Measurements from ENCODE around the gene BARHL1.
A peak's percentile ranks its signal among the peaks of the same experiment; 100 is the strongest.

Gene BARHL1

DNA sequence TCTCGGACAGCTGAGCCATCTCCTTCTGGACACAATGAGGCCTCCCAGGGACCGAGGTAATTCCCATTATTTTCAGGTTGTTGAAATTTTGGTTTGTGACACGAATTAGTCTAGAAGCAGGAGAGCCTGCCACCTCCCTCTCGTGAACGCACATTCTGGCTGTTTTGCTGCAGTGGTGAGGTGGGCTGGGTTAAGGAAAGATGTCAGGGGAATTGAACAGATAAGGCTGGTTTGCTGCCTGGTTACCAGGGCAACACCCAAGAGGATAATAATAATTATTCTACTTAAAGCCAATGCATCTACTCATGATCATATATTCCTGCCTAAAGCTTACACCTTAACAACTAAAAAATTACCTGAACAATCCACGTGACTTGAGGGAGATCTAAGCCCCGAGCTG is 49.3 kb downstream of the BARHL1 start:
- Histone ChIP-seq H3K4me2 (ENCODE audit: low read length) (no peak overlapping the region), H3K56ac (ENCODE audit: low read length) (no peak overlapping the region), H3K9ac (ENCODE audit: low read length) (no peak overlapping the region), H2AK5ac (ENCODE audit: low read length) (no peak overlapping the region), H3K4ac (ENCODE audit: low read depth, low read length) (no peak overlapping the region), H2BK5ac (ENCODE audit: low read length) (no peak overlapping the region), H3K4me3 (ENCODE audit: low read length) (no peak overlapping the region), H3K36me3 (ENCODE audit: control insufficient read depth, insufficient read depth, low read length) (peaks cover 2% of the 10 kb centered on the region), H3K79me1 (ENCODE audit: low read length) (no peaks in the 10 kb centered on the region), H3K18ac (ENCODE audit: low read length) (no peak overlapping the region), H4K5ac (ENCODE audit: low read length) (no peak overlapping the region), H3K4me1 (ENCODE audit: control insufficient read depth, low read depth, low read length) (no peaks in the 10 kb centered on the region), H3K27ac (ENCODE audit: low read depth, low read length) (no peak overlapping the region), H2BK15ac (replicated peaks; ENCODE audit: low read depth) (no peak overlapping the region), H3K23ac (ENCODE audit: low read length) (no peak overlapping the region), H3K27me3 (ENCODE audit: insufficient read depth, low read length, poor library complexity) (no peaks in the 10 kb centered on the region), H3K79me2 (ENCODE audit: control insufficient read depth, insufficient read depth, low read length) (no peaks in the 10 kb centered on the region), H2BK120ac (ENCODE audit: low read depth, low read length) (no peak overlapping the region), H4K8ac (ENCODE audit: low read depth, low read length) (no peak overlapping the region)
- no CpG with 5 or more reads among the region's 7 CpGs for WGBS (ENCODE audit: extremely low coverage, insufficient coverage, low lambda C conversion rate)
- DNase-seq: no peak

DNA sequence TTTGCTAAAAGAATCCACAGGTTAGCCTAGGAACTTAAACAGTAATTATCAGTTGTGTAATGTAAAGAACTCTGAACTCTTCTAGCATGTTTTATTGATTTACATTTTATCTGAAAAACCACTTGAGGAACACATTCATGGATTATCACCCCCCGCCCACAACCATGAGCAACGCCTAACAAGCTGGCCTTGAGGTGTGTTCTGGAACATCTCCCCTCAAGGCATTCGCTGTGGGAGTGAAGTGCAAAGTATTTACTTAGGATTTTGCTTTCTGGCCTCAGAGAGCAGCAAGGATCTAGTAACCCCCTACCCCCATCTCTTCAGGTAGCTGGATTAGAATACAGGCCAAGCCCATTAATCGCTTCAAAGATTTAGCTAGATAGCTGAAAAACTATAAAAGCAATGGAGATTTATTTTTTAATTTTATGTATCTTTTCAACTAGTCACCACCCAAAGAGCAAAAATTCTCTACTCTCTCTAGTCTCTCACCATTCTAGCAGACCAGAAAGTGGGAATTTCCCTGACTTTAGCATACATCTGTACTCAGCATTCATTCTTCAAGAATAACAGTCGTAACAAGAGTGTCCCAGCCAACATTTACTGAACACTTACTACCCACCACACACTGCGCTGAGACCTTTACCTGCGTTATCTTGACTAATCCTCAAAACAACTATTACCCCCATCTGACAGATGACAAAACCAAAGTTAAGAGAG is 50.2 kb downstream of the BARHL1 start:
- no peak overlapping the region for H2BK15ac ChIP-seq (replicated peaks; ENCODE audit: low read depth)
- no peaks in the 10 kb centered on the region for H3K79me1 ChIP-seq (ENCODE audit: low read length)
- H3K9ac ChIP-seq (ENCODE audit: low read length): no peak overlapping the region
- WGBS (ENCODE audit: extremely low coverage, insufficient coverage, low lambda C conversion rate): no CpG with 5 or more reads among the region's 7 CpGs
- H3K4me3 ChIP-seq (ENCODE audit: low read length): no peak overlapping the region
- H2BK120ac ChIP-seq (ENCODE audit: low read depth, low read length): no peak overlapping the region
- H3K79me2 ChIP-seq (ENCODE audit: control insufficient read depth, insufficient read depth, low read length): no peaks in the 10 kb centered on the region
- H3K27ac ChIP-seq (ENCODE audit: low read depth, low read length): no peak overlapping the region
- no peak overlapping the region for H3K56ac ChIP-seq (ENCODE audit: low read length)
- no peaks in the 10 kb centered on the region for H3K4me1 ChIP-seq (ENCODE audit: control insufficient read depth, low read depth, low read length)
- no peak overlapping the region for H3K4me2 ChIP-seq (ENCODE audit: low read length)
- H3K27me3 ChIP-seq (ENCODE audit: insufficient read depth, low read length, poor library complexity): no peaks in the 10 kb centered on the region
- H2BK5ac ChIP-seq (ENCODE audit: low read length): no peak overlapping the region
- H3K36me3 ChIP-seq (ENCODE audit: control insufficient read depth, insufficient read depth, low read length): no peaks in the 10 kb centered on the region
- H3K4ac ChIP-seq (ENCODE audit: low read depth, low read length): no peak overlapping the region
- H4K8ac ChIP-seq (ENCODE audit: low read depth, low read length): no peak overlapping the region
- no peak overlapping the region for H3K18ac ChIP-seq (ENCODE audit: low read length)
- no peak overlapping the region for H3K23ac ChIP-seq (ENCODE audit: low read length)
- no peak overlapping the region for H2AK5ac ChIP-seq (ENCODE audit: low read length)
- H4K5ac ChIP-seq (ENCODE audit: low read length): no peak overlapping the region
- DNase-seq: peak; percentile 45

DNA sequence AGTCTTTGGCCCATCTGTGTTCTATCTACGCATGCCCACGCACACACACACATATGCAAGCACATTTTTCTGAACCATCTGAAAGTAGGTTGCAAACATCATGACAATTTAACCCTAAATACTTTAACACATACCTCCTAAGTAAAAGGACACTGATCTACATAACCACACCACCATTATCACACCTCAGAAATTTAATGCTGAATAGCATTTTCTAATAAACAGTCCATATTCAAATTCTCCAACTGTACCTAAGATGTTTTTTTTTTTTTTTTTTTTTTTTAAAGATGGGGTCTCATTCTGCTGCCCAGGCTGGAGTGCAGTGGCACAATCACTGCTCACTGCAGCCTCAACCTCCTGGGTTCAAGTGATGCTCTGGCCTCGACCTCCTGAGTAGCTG is 51.9 kb downstream of the BARHL1 start:
- Histone ChIP-seq H2BK5ac (ENCODE audit: low read length) (no peak overlapping the region), H3K9ac (ENCODE audit: low read length) (no peak overlapping the region), H3K4me1 (ENCODE audit: control insufficient read depth, low read depth, low read length) (no peaks in the 10 kb centered on the region), H3K36me3 (ENCODE audit: control insufficient read depth, insufficient read depth, low read length) (no peaks in the 10 kb centered on the region), H3K18ac (ENCODE audit: low read length) (no peak overlapping the region), H4K8ac (ENCODE audit: low read depth, low read length) (no peak overlapping the region), H3K56ac (ENCODE audit: low read length) (no peak overlapping the region), H3K79me1 (ENCODE audit: low read length) (no peaks in the 10 kb centered on the region), H4K5ac (ENCODE audit: low read length) (no peak overlapping the region), H3K23ac (ENCODE audit: low read length) (no peak overlapping the region), H2AK5ac (ENCODE audit: low read length) (no peak overlapping the region), H3K4me3 (ENCODE audit: low read length) (no peak overlapping the region), H3K27ac (ENCODE audit: low read depth, low read length) (no peak overlapping the region), H2BK15ac (replicated peaks; ENCODE audit: low read depth) (no peak overlapping the region), H3K79me2 (ENCODE audit: control insufficient read depth, insufficient read depth, low read length) (no peaks in the 10 kb centered on the region), H2BK120ac (ENCODE audit: low read depth, low read length) (no peak overlapping the region), H3K4ac (ENCODE audit: low read depth, low read length) (no peak overlapping the region), H3K4me2 (ENCODE audit: low read length) (no peak overlapping the region), H3K27me3 (ENCODE audit: insufficient read depth, low read length, poor library complexity) (no peaks in the 10 kb centered on the region)
- DNase-seq: no peak
- WGBS (ENCODE audit: extremely low coverage, insufficient coverage, low lambda C conversion rate): no CpG with 5 or more reads among the region's 3 CpGs

DNA sequence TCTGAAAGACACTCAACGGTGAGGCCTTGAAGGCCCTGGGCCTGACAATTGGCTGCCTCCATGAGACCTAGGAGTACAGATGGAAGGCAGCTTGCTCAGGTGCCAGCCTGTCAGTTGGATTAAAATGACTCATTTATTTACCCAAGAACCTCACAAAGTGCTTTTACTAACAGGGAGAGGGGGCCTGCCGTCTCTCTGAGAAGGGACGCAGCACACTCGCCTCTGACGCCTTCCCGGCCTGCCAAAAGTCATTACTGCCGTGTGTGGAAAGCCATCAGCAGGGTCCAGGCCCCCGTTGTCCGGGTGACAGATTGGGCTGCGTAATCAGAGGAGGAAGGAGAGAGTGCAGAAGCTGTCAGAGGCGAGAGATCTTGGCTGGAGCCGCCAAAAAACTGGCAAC is 54.9 kb downstream of the BARHL1 start:
- no peak overlapping the region for H3K4ac ChIP-seq (ENCODE audit: low read depth, low read length)
- no peak overlapping the region for H3K4me2 ChIP-seq (ENCODE audit: low read length)
- no peak overlapping the region for H3K4me3 ChIP-seq (ENCODE audit: low read length)
- H2BK120ac ChIP-seq (ENCODE audit: low read depth, low read length): no peak overlapping the region
- H4K5ac ChIP-seq (ENCODE audit: low read length): no peak overlapping the region
- WGBS (ENCODE audit: extremely low coverage, insufficient coverage, low lambda C conversion rate): no CpG with 5 or more reads among the region's 12 CpGs
- no peaks in the 10 kb centered on the region for H3K79me2 ChIP-seq (ENCODE audit: control insufficient read depth, insufficient read depth, low read length)
- H4K8ac ChIP-seq (ENCODE audit: low read depth, low read length): no peak overlapping the region
- no peak overlapping the region for H3K18ac ChIP-seq (ENCODE audit: low read length)
- H3K4me1 ChIP-seq (ENCODE audit: control insufficient read depth, low read depth, low read length): no peaks in the 10 kb centered on the region
- no peak overlapping the region for H2BK5ac ChIP-seq (ENCODE audit: low read length)
- no peaks in the 10 kb centered on the region for H3K27me3 ChIP-seq (ENCODE audit: insufficient read depth, low read length, poor library complexity)
- H3K36me3 ChIP-seq (ENCODE audit: control insufficient read depth, insufficient read depth, low read length): peaks cover 6% of the 10 kb centered on the region
- H3K27ac ChIP-seq (ENCODE audit: low read depth, low read length): no peak overlapping the region
- H3K9ac ChIP-seq (ENCODE audit: low read length): no peak overlapping the region
- peaks cover 2% of the 10 kb centered on the region for H3K79me1 ChIP-seq (ENCODE audit: low read length)
- H3K56ac ChIP-seq (ENCODE audit: low read length): no peak overlapping the region
- no peak overlapping the region for H2BK15ac ChIP-seq (replicated peaks; ENCODE audit: low read depth)
- H2AK5ac ChIP-seq (ENCODE audit: low read length): no peak overlapping the region
- no peak for DNase-seq
- H3K23ac ChIP-seq (ENCODE audit: low read length): no peak overlapping the region

DNA sequence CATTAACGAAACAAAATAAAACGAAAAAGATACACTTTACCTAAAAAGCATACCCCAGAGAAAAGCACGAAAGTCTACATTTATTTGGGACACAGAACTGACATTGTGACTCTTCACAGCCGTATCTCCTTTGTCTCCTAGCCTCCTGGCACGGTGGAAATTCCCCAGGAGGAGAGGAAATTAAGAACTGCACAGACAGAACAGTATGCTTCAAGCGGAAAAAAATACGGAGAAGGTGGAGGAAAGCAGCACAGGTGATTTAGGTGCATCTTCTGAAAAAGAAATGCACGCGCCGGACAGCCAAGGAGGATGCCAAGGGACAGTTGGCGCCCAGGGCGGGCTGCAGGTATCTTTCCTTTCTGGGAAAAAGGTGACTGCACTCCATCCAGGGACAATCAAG is 55.4 kb downstream of the BARHL1 start:
- no peak overlapping the region for H3K23ac ChIP-seq (ENCODE audit: low read length)
- H3K36me3 ChIP-seq (ENCODE audit: control insufficient read depth, insufficient read depth, low read length): peaks cover 6% of the 10 kb centered on the region
- no peak overlapping the region for H3K18ac ChIP-seq (ENCODE audit: low read length)

DNA sequence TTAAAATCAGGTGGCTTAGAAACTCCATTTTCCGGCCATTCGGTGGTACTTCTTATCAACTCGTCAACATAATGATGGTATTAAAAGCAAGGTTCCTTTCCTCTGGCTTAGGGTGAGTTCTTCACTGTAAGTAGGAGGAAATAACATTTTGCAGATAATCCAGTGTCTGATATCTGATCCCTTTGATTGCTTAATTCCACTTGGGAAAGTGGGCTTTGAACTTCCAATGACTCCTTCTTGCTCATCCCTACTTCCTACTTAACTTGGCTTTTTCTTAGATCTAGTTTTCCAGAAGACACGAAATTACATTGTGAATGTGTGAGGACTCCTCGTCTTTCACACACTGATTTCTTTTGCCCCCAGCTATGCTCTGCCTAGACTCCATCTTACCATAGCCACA is 55.8 kb downstream of the BARHL1 start:
- Histone ChIP-seq H2BK15ac (replicated peaks; ENCODE audit: low read depth) (no peak overlapping the region), H2BK5ac (ENCODE audit: low read length) (no peak overlapping the region), H3K4me2 (ENCODE audit: low read length) (no peak overlapping the region), H3K9ac (ENCODE audit: low read length) (no peak overlapping the region), H3K79me2 (ENCODE audit: control insufficient read depth, insufficient read depth, low read length) (no peaks in the 10 kb centered on the region), H4K5ac (ENCODE audit: low read length) (no peak overlapping the region), H3K79me1 (ENCODE audit: low read length) (peaks cover 2% of the 10 kb centered on the region), H3K4ac (ENCODE audit: low read depth, low read length) (no peak overlapping the region), H3K4me1 (ENCODE audit: control insufficient read depth, low read depth, low read length) (no peaks in the 10 kb centered on the region), H3K27me3 (ENCODE audit: insufficient read depth, low read length, poor library complexity) (no peaks in the 10 kb centered on the region), H3K4me3 (ENCODE audit: low read length) (no peak overlapping the region), H3K36me3 (ENCODE audit: control insufficient read depth, insufficient read depth, low read length) (peaks cover 6% of the 10 kb centered on the region), H3K18ac (ENCODE audit: low read length) (no peak overlapping the region), H2BK120ac (ENCODE audit: low read depth, low read length) (no peak overlapping the region), H3K23ac (ENCODE audit: low read length) (no peak overlapping the region), H3K27ac (ENCODE audit: low read depth, low read length) (no peak overlapping the region), H3K56ac (ENCODE audit: low read length) (no peak overlapping the region), H2AK5ac (ENCODE audit: low read length) (no peak overlapping the region), H4K8ac (ENCODE audit: low read depth, low read length) (no peak overlapping the region)
- WGBS (ENCODE audit: extremely low coverage, insufficient coverage, low lambda C conversion rate): no CpG with 5 or more reads among the region's 5 CpGs
- no peak for DNase-seq

More for the DNA sequence above, 55.4 kb downstream of the BARHL1 start:
- Histone ChIP-seq H3K4ac (ENCODE audit: low read depth, low read length) (no peak overlapping the region), H3K4me3 (ENCODE audit: low read length) (no peak overlapping the region), H3K79me1 (ENCODE audit: low read length) (peaks cover 2% of the 10 kb centered on the region), H3K9ac (ENCODE audit: low read length) (no peak overlapping the region), H3K79me2 (ENCODE audit: control insufficient read depth, insufficient read depth, low read length) (no peaks in the 10 kb centered on the region), H3K4me2 (ENCODE audit: low read length) (no peak overlapping the region), H2BK120ac (ENCODE audit: low read depth, low read length) (no peak overlapping the region), H2BK15ac (replicated peaks; ENCODE audit: low read depth) (no peak overlapping the region), H2BK5ac (ENCODE audit: low read length) (no peak overlapping the region), H4K8ac (ENCODE audit: low read depth, low read length) (no peak overlapping the region), H2AK5ac (ENCODE audit: low read length) (no peak overlapping the region), H3K27me3 (ENCODE audit: insufficient read depth, low read length, poor library complexity) (no peaks in the 10 kb centered on the region), H3K4me1 (ENCODE audit: control insufficient read depth, low read depth, low read length) (no peaks in the 10 kb centered on the region), H4K5ac (ENCODE audit: low read length) (no peak overlapping the region), H3K56ac (ENCODE audit: low read length) (no peak overlapping the region), H3K27ac (ENCODE audit: low read depth, low read length) (no peak overlapping the region)
- WGBS (ENCODE audit: extremely low coverage, insufficient coverage, low lambda C conversion rate): no CpG with 5 or more reads among the region's 12 CpGs
- DNase-seq: no peak

Data from mesendoderm (in vitro differentiated cells).